GM23338 (cell line): Measurements from ENCODE around the gene DDAH2. TPM values are rescaled to one million over a fixed set of nuclear protein-coding genes. Genes with fewer than 3 reads are reported as not detected.

Experiments used
- ATAC-seq: fragments of 200-7000 bp; cut with Tn5 transposase; 3 replicates; pipeline ENCODE4 v1.9.1; 2020
- DNase-seq: peaks from one replicate; pipeline ENCODE4 v3.0.0-alpha.2; 2015; ENCODE audit warnings: low spot score
- H2AFZ ChIP-seq: fragments of 200-600 bp; sonication (generic); 2 replicates; pipeline ENCODE4 v1.8.0; 2016; ENCODE audit warnings: antibody characterized with exemption, mild to moderate bottlenecking, moderate library complexity
- H3F3A ChIP-seq: fragments of 200-600 bp; sonication (generic); replicated peaks from 2 replicates; pipeline ENCODE4 v1.8.0; 2017; ENCODE audit warnings: antibody characterized with exemption, mixed run types, low read depth
- H3K27ac ChIP-seq: fragments of 200-600 bp; sonication (generic); 2 replicates; pipeline ENCODE4 v1.6.1; 2016; ENCODE audit warnings: low read depth
- H3K27me3 ChIP-seq: fragments of 200-600 bp; sonication (generic); 2 replicates; pipeline ENCODE4 v1.8.0; 2016; ENCODE audit warnings: mild to moderate bottlenecking, mixed run types, moderate library complexity; ENCODE audit not compliant: insufficient read depth
- H3K36me3 ChIP-seq: fragments of 200-600 bp; sonication (generic); 2 replicates; pipeline ENCODE4 v1.8.0; 2016; ENCODE audit warnings: mild to moderate bottlenecking; ENCODE audit not compliant: insufficient read depth
- H3K4me1 ChIP-seq: fragments of 200-600 bp; sonication (generic); 2 replicates; pipeline ENCODE4 v1.8.0; 2016; ENCODE audit warnings: mild to moderate bottlenecking, moderate library complexity; ENCODE audit not compliant: insufficient read depth
- H3K4me2 ChIP-seq: fragments of 200-600 bp; sonication (generic); 2 replicates; pipeline ENCODE4 v1.7.1; 2017; ENCODE audit warnings: mixed run types
- H3K4me3 ChIP-seq: fragments of 200-600 bp; sonication (generic); 2 replicates; pipeline ENCODE4 v1.6.1; 2016; ENCODE audit warnings: mixed run types
- H3K79me2 ChIP-seq: fragments of 200-600 bp; sonication (generic); replicated peaks from 2 replicates; pipeline ENCODE4 v1.8.0; 2017; ENCODE audit warnings: mild to moderate bottlenecking; ENCODE audit not compliant: insufficient read depth
- H3K9me2 ChIP-seq: fragments of 200-600 bp; sonication (generic); 2 replicates; pipeline ENCODE4 v1.8.0; 2017; ENCODE audit not compliant: insufficient read depth
- H4K20me1 ChIP-seq: fragments of 200-600 bp; sonication (generic); replicated peaks from 2 replicates; pipeline ENCODE4 v1.8.0; 2017; ENCODE audit warnings: mild to moderate bottlenecking; ENCODE audit not compliant: insufficient read depth
- H3K27ac Mint-ChIP-seq: 2 replicates; pipeline ENCODE4 v1.8.0; 2020; ENCODE audit warnings: inconsistent platforms, mild to moderate bottlenecking, moderate library complexity, mixed read lengths
- H3K27me3 Mint-ChIP-seq: 3 replicates; pipeline ENCODE4 v1.8.0; 2022; ENCODE audit warnings: low read depth, mild to moderate bottlenecking, moderate library complexity, mixed read lengths, inconsistent platforms; ENCODE audit not compliant: insufficient read depth, poor library complexity
- H3K36me3 Mint-ChIP-seq: 3 replicates; pipeline ENCODE4 v1.8.0; 2021; ENCODE audit warnings: low read depth, mild to moderate bottlenecking, inconsistent platforms, moderate library complexity, mixed read lengths
- H3K4me1 Mint-ChIP-seq: 3 replicates; pipeline ENCODE4 v1.8.0; 2020; ENCODE audit warnings: mild to moderate bottlenecking, inconsistent platforms, mixed read lengths
- H3K4me3 Mint-ChIP-seq: 3 replicates; pipeline ENCODE4 v1.8.0; 2021; ENCODE audit warnings: moderate library complexity, mild to moderate bottlenecking, inconsistent platforms, mixed read lengths
- H3K9me3 Mint-ChIP-seq: 3 replicates; pipeline ENCODE4 v1.8.0; 2020; ENCODE audit warnings: moderate library complexity, mild to moderate bottlenecking, inconsistent platforms, mixed read lengths
- CREB1 ChIP-seq: fragments of 250-450 bp; sonication (Bioruptor Pico); IDR thresholded peaks from 2 replicates; pipeline ENCODE4 v1.5.0; 2020; ENCODE audit warnings: low read depth, mild to moderate bottlenecking, moderate library complexity
- CTCF ChIP-seq, 2 experiments: fragments of 200-600 bp in 1 of 2; sonication (generic) in 1 of 2; conservative IDR thresholded peaks; 2 replicates each; pipeline versions ENCODE4 v1.5.1 to v1.6.1; 2016 to 2017; ENCODE audit warnings: antibody characterized with exemption in 2 of 2, low read depth in 2 of 2, mild to moderate bottlenecking in 2 of 2, moderate library complexity in 1 of 2
- ETS1 ChIP-seq: IDR thresholded peaks from 2 replicates; pipeline ENCODE4 v1.6.1; 2016; ENCODE audit warnings: antibody characterized with exemption
- EZH2 ChIP-seq: fragments of 200-600 bp; sonication (generic); IDR thresholded peaks from one replicate; pipeline ENCODE4 v1.8.0; 2017; ENCODE audit warnings: antibody characterized with exemption, mild to moderate bottlenecking, low read depth; ENCODE audit not compliant: unreplicated experiment
- EZH2phosphoT487 ChIP-seq: fragments of 200-600 bp; sonication (generic); IDR thresholded peaks from one replicate; pipeline ENCODE4 v1.8.1; 2018; ENCODE audit warnings: antibody characterized with exemption; ENCODE audit not compliant: unreplicated experiment
- JUNB ChIP-seq: IDR thresholded peaks from one replicate; pipeline ENCODE4 v1.6.1; 2016; ENCODE audit warnings: antibody characterized with exemption; ENCODE audit not compliant: unreplicated experiment
- NANOG ChIP-seq: IDR thresholded peaks from 2 replicates; pipeline ENCODE4 v1.6.1; 2016; ENCODE audit warnings: antibody characterized with exemption, borderline replicate concordance
- POLR2AphosphoS5 ChIP-seq: IDR thresholded peaks from 2 replicates; pipeline ENCODE4 v1.6.1; 2016; ENCODE audit warnings: antibody characterized with exemption, low read depth
- STAT1 ChIP-seq: IDR thresholded peaks from one replicate; pipeline ENCODE4 v1.6.1; 2016; ENCODE audit warnings: antibody characterized with exemption; ENCODE audit not compliant: unreplicated experiment
- ZNF114 ChIP-seq: fragments of 250-450 bp; sonication (Bioruptor Pico); IDR thresholded peaks from 2 replicates; pipeline ENCODE4 v1.5.0; 2020; ENCODE audit warnings: mild to moderate bottlenecking, moderate library complexity
- ZNF331 ChIP-seq: fragments of 250-450 bp; sonication (Bioruptor Pico); IDR thresholded peaks from 2 replicates; pipeline ENCODE4 v1.5.0; 2020; ENCODE audit warnings: low read depth, mild to moderate bottlenecking, moderate library complexity
- polyA plus RNA-seq: library from polyadenylated mRNA; unstranded; fragments of >200 nt; fragmentation: Nextera tagmentation; extraction: Ambion mirVana; gene quantifications from 2 replicates; pipeline ENCODE4 v1.2.1, GENCODE V29; 2016
- total RNA-seq: library from RNA; depleted of rRNA; stranded (reverse); fragments of >200 nt; shearing (Covaris generic); gene quantifications from 2 replicates; pipeline ENCODE4 v1.2.3, GENCODE V29; 2014
- TF ChIP-seq, protein P1 (sequence below): IDR thresholded peaks from one replicate; pipeline ENCODE4 v1.6.1; 2018; ENCODE audit warnings: antibody characterized with exemption; ENCODE audit not compliant: unreplicated experiment
- TF ChIP-seq, protein P2 (sequence below): fragments of 250-450 bp; sonication (Bioruptor Pico); IDR thresholded peaks from 2 replicates; pipeline ENCODE4 v1.5.0; 2020; ENCODE audit warnings: mild to moderate bottlenecking, moderate library complexity

The DDAH2 gene
- total and polyA plus RNA-seq, 2 experiments from 2014 or later = 58.7 to 65.1 TPM

DNA sequence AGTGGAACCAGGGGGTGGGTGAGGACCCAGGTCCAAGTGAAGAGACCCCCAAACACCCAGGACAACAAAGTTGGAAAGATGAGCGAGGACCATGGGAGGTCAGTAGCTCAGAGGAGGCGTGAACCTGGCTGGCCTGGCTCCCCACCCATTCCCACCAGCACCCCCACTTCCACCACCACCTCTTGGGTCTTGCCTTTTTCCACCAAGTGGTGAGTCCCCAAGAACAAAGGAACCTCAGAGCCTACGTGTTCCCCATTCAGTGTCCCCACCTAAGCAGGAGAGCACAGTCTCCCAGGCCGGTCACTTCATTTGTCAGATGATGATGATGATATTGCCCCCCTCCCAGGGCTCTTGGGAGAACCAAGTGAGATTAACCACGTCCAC lies 48.6 kb upstream of the DDAH2 start:
- Histone ChIP-seq H3K4me2 (no peak overlapping the region), H2AFZ (no peak overlapping the region), H3K27ac (no peak overlapping the region; the same call in 1 of the 2 replicates), H4K20me1 (no peaks in the 10 kb centered on the region; the same call in 1 of the 2 replicates), H3F3A (peaks cover 4% of the 10 kb centered on the region; the same call in 1 of the 2 replicates), H3K79me2 (no peaks in the 10 kb centered on the region), H3K4me1 (no peaks in the 10 kb centered on the region), H3K27me3 (no peaks in the 10 kb centered on the region), H3K9me2 (no peaks in the 10 kb centered on the region), H3K4me3 (no peak overlapping the region), H3K36me3 (no peaks in the 10 kb centered on the region)
- H3K36me3 Mint-ChIP-seq = peaks cover 27% of the 10 kb centered on the region
- DNase-seq = no peak
- no peaks in the 10 kb centered on the region for H3K9me3 Mint-ChIP-seq
- TF ChIP-seq STAT1 (no peak), EZH2 (no peak), ZNF114 (no peak), POLR2AphosphoS5 (no peak), ETS1 (no peak), EZH2phosphoT487 (no peak), NANOG (no peak), CTCF (conservative IDR thresholded peaks at IDR 0.05; ENCODE audit: low read depth in 2 of 2) (no peak), JUNB (no peak), ZNF331 (CRISPR knock-in tag) (no peak), CREB1 (CRISPR knock-in tag) (no peak)
- TF ChIP-seq, protein P1, sequence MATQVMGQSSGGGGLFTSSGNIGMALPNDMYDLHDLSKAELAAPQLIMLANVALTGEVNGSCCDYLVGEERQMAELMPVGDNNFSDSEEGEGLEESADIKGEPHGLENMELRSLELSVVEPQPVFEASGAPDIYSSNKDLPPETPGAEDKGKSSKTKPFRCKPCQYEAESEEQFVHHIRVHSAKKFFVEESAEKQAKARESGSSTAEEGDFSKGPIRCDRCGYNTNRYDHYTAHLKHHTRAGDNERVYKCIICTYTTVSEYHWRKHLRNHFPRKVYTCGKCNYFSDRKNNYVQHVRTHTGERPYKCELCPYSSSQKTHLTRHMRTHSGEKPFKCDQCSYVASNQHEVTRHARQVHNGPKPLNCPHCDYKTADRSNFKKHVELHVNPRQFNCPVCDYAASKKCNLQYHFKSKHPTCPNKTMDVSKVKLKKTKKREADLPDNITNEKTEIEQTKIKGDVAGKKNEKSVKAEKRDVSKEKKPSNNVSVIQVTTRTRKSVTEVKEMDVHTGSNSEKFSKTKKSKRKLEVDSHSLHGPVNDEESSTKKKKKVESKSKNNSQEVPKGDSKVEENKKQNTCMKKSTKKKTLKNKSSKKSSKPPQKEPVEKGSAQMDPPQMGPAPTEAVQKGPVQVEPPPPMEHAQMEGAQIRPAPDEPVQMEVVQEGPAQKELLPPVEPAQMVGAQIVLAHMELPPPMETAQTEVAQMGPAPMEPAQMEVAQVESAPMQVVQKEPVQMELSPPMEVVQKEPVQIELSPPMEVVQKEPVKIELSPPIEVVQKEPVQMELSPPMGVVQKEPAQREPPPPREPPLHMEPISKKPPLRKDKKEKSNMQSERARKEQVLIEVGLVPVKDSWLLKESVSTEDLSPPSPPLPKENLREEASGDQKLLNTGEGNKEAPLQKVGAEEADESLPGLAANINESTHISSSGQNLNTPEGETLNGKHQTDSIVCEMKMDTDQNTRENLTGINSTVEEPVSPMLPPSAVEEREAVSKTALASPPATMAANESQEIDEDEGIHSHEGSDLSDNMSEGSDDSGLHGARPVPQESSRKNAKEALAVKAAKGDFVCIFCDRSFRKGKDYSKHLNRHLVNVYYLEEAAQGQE = no peak
- TF ChIP-seq, protein P2, sequence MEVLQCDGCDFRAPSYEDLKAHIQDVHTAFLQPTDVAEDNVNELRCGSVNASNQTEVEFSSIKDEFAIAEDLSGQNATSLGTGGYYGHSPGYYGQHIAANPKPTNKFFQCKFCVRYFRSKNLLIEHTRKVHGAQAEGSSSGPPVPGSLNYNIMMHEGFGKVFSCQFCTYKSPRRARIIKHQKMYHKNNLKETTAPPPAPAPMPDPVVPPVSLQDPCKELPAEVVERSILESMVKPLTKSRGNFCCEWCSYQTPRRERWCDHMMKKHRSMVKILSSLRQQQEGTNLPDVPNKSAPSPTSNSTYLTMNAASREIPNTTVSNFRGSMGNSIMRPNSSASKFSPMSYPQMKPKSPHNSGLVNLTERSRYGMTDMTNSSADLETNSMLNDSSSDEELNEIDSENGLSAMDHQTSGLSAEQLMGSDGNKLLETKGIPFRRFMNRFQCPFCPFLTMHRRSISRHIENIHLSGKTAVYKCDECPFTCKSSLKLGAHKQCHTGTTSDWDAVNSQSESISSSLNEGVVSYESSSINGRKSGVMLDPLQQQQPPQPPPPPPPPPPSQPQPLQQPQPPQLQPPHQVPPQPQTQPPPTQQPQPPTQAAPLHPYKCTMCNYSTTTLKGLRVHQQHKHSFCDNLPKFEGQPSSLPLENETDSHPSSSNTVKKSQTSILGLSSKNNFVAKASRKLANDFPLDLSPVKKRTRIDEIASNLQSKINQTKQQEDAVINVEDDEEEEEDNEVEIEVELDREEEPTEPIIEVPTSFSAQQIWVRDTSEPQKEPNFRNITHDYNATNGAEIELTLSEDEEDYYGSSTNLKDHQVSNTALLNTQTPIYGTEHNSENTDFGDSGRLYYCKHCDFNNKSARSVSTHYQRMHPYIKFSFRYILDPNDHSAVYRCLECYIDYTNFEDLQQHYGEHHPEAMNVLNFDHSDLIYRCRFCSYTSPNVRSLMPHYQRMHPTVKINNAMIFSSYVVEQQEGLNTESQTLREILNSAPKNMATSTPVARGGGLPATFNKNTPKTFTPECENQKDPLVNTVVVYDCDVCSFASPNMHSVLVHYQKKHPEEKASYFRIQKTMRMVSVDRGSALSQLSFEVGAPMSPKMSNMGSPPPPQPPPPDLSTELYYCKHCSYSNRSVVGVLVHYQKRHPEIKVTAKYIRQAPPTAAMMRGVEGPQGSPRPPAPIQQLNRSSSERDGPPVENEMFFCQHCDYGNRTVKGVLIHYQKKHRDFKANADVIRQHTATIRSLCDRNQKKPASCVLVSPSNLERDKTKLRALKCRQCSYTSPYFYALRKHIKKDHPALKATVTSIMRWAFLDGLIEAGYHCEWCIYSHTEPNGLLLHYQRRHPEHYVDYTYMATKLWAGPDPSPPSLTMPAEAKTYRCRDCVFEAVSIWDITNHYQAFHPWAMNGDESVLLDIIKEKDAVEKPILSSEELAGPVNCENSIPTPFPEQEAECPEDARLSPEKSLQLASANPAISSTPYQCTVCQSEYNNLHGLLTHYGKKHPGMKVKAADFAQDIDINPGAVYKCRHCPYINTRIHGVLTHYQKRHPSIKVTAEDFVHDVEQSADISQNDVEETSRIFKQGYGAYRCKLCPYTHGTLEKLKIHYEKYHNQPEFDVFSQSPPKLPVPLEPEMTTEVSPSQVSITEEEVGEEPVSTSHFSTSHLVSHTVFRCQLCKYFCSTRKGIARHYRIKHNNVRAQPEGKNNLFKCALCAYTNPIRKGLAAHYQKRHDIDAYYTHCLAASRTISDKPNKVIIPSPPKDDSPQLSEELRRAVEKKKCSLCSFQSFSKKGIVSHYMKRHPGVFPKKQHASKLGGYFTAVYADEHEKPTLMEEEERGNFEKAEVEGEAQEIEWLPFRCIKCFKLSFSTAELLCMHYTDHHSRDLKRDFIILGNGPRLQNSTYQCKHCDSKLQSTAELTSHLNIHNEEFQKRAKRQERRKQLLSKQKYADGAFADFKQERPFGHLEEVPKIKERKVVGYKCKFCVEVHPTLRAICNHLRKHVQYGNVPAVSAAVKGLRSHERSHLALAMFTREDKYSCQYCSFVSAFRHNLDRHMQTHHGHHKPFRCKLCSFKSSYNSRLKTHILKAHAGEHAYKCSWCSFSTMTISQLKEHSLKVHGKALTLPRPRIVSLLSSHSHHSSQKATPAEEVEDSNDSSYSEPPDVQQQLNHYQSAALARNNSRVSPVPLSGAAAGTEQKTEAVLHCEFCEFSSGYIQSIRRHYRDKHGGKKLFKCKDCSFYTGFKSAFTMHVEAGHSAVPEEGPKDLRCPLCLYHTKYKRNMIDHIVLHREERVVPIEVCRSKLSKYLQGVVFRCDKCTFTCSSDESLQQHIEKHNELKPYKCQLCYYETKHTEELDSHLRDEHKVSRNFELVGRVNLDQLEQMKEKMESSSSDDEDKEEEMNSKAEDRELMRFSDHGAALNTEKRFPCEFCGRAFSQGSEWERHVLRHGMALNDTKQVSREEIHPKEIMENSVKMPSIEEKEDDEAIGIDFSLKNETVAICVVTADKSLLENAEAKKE = no peak
- no peak for ATAC-seq
- H3K4me1 Mint-ChIP-seq = no peaks in the 10 kb centered on the region
- no peak overlapping the region; the same call in 1 of the 2 replicates for H3K27ac Mint-ChIP-seq
- no peak overlapping the region for H3K4me3 Mint-ChIP-seq
- peaks cover 23% of the 10 kb centered on the region for H3K27me3 Mint-ChIP-seq
